Stomach (tissue), 4 donors: ENCODE data around the gene AVEN.

Experiments used
- CTCF ChIP-seq, 7 experiments: fragments of 450-650 bp in 4 of 7; fragments of 200-600 bp in 3 of 7; sonication (generic) in 3 of 7; IDR thresholded peaks; one replicate each; pipeline ENCODE4 v1.5.1; 2016 to 2019; ENCODE audit warnings: antibody characterized with exemption in 7 of 7, control low read depth in 2 of 7, mild to moderate bottlenecking in 1 of 7
- EP300 ChIP-seq: sonication (generic); formaldehyde crosslinking; IDR thresholded peaks from one replicate; pipeline ENCODE4 v1.6.1; 2017; ENCODE audit warnings: antibody characterized with exemption
- POLR2AphosphoS5 ChIP-seq, 3 donors: sonication (generic); formaldehyde crosslinking; IDR thresholded peaks; one replicate each; pipeline ENCODE4 v1.6.1; 2016; ENCODE audit warnings: antibody characterized with exemption in 3 of 3

DNA sequence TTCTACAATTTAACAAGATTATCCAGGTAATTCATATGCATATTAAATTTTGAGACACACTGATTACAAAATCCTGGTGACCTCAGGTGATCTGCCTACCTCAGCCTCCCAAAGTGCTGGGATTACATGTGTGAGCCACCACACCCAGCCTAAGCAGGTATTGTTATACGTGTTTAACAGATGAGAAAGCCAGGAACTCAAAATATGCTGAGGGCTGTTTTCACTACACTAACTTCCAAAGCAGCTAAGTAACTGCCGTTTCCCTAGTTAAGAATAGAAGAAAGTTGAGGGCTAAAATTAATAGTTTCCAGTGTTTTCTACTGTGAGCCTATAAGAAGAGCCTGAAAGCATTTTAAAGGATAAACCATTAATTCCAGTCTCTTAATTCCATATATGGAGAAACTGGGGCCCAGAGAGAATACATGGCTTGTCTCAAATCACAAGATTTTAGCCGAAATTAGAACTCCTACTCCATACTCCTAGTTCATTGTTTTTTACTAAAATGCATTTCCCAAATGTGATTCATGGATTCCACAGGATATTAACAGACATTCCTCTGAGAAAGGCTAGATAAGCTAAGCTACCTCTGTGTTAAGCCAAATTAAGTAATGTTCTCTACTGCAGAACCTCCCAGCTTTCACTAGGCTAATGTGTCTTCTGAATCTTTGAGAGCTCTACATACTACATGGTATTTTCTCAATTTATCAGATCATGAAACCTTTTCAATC, 17.0 kb upstream of the AVEN start:
- TF ChIP-seq CTCF (IDR thresholded peaks at IDR 0.05) (no peak), EP300 (no peak), POLR2AphosphoS5 (IDR thresholded peaks at IDR 0.05) (no peak)
